Hepatocyte (in vitro differentiated cells): Measurements from ENCODE around the gene HOXA11.

Source experiments
- CTCF ChIP-seq: fragments of 200-600 bp; sonication (generic); IDR thresholded peaks from 2 replicates; pipeline ENCODE4 v1.5.1; 2016; ENCODE audit warnings: antibody characterized with exemption, mild to moderate bottlenecking; ENCODE audit not compliant: poor library complexity
- EZH2 ChIP-seq: fragments of 200-600 bp; sonication (generic); IDR thresholded peaks from 2 replicates; pipeline ENCODE4 v1.6.1; 2016; ENCODE audit warnings: antibody characterized with exemption, mild to moderate bottlenecking, borderline replicate concordance
- EZH2phosphoT487 ChIP-seq: fragments of 200-600 bp; sonication (generic); IDR thresholded peaks from one replicate; pipeline ENCODE4 v1.6.1; 2018; ENCODE audit warnings: antibody characterized with exemption, mild to moderate bottlenecking, low read depth, moderate library complexity; ENCODE audit not compliant: unreplicated experiment, severe bottlenecking

GRCh38 chr7:27198871-27199801, 14.1 kb upstream of the HOXA11 start:
- TF ChIP-seq EZH2phosphoT487 (no peak), EZH2 (peak; percentile 63), CTCF (no peak)
